H1 (cell line): ENCODE measurements around the gene YWHAG. TPM values are rescaled to one million over a fixed set of nuclear protein-coding genes. Genes with fewer than 3 reads are reported as not detected.

Experiments
- ASH2L ChIP-seq: fragments of 200-600, 300-600 bp; sonication (generic); IDR thresholded peaks from one replicate; pipeline ENCODE4 v1.7.1; 2017; ENCODE audit warnings: low read length
- BACH1 ChIP-seq: IDR thresholded peaks from 2 replicates; pipeline ENCODE4 v1.6.1; 2012; ENCODE audit warnings: low read length, improper control_type of control experiment
- BRCA1 ChIP-seq: IDR thresholded peaks from 2 replicates; pipeline ENCODE4 v1.6.1; 2012; ENCODE audit warnings: low read depth, low read length, improper control_type of control experiment
- CBX5 ChIP-seq: fragments of 300-800, 300-1000 bp; sonication (generic); IDR thresholded peaks from 2 replicates; pipeline ENCODE4 v1.7.1; 2016; ENCODE audit warnings: antibody characterized with exemption, low read length, low read depth
- E2F6 ChIP-seq: IDR thresholded peaks from 2 replicates; pipeline ENCODE4 v1.6.1; 2012; ENCODE audit warnings: inconsistent platforms
- EZH2 ChIP-seq: fragments of 200-600 bp; sonication (generic); IDR thresholded peaks from 2 replicates; pipeline ENCODE4 v1.7.1; 2012; ENCODE audit warnings: low read depth, mild to moderate bottlenecking, moderate library complexity, low read length, inconsistent platforms; ENCODE audit not compliant: severe bottlenecking
- GABPA ChIP-seq: IDR thresholded peaks from 2 replicates; pipeline ENCODE4 v1.6.1; 2011; ENCODE audit warnings: mild to moderate bottlenecking, low read length, moderate library complexity, borderline replicate concordance; ENCODE audit not compliant: insufficient read depth
- JUN ChIP-seq: IDR thresholded peaks from 2 replicates; pipeline ENCODE4 v1.6.1; 2011; ENCODE audit warnings: low read depth, mild to moderate bottlenecking, improper control_type of control experiment, low read length
- NRF1 ChIP-seq: IDR thresholded peaks from 2 replicates; pipeline ENCODE4 v1.6.1; 2011; ENCODE audit warnings: mild to moderate bottlenecking, low read depth, low read length, improper control_type of control experiment
- RXRA ChIP-seq: IDR thresholded peaks from 2 replicates; pipeline ENCODE4 v1.6.1; 2011; ENCODE audit warnings: low read depth, mild to moderate bottlenecking, low read length, moderate library complexity; ENCODE audit not compliant: insufficient read depth
- SAP30 ChIP-seq: fragments of 300-600 bp; sonication (generic); IDR thresholded peaks from 2 replicates; pipeline ENCODE4 v1.7.1; 2012; ENCODE audit warnings: low read length, moderate library complexity, mild to moderate bottlenecking, inconsistent platforms; ENCODE audit not compliant: insufficient read depth, insufficient replicate concordance
- SIN3A ChIP-seq, 2 experiments: IDR thresholded peaks in 1 of 2; conservative IDR thresholded peaks in 1 of 2; 2 replicates each; pipeline ENCODE4 v1.6.1; 2011 to 2012; ENCODE audit warnings: low read length in 2 of 2, improper control_type of control experiment in 1 of 2, low read depth in 1 of 2, mild to moderate bottlenecking in 1 of 2
- SP2 ChIP-seq: IDR thresholded peaks from 2 replicates; pipeline ENCODE4 v1.6.1; 2012; ENCODE audit warnings: mild to moderate bottlenecking, low read length, inconsistent platforms
- SP4 ChIP-seq: IDR thresholded peaks from 2 replicates; pipeline ENCODE4 v1.6.1; 2012; ENCODE audit warnings: low read length, inconsistent platforms
- SUZ12 ChIP-seq: fragments of 200-600 bp; sonication (generic); IDR thresholded peaks from 2 replicates; pipeline ENCODE4 v1.6.1; 2012; ENCODE audit warnings: mild to moderate bottlenecking, inconsistent platforms, low read length, moderate library complexity, mixed read lengths
- TAF7 ChIP-seq: optimal IDR thresholded peaks from 2 replicates; pipeline ENCODE3; 2011; ENCODE audit warnings: low read depth, mild to moderate bottlenecking, inconsistent platforms, low read length, moderate library complexity, borderline replicate concordance
- TEAD4 ChIP-seq: IDR thresholded peaks from 2 replicates; pipeline ENCODE4 v1.6.1; 2012; ENCODE audit warnings: low read depth, low read length, inconsistent platforms, mixed read lengths
- YY1 ChIP-seq: IDR thresholded peaks from 2 replicates; pipeline ENCODE4 v1.6.1; 2011; ENCODE audit warnings: low read depth, mild to moderate bottlenecking, low read length
- polyA plus RNA-seq, 7 experiments: library from polyadenylated mRNA; depleted of rRNA in 3 of 7; stranded (reverse) in 5 of 7; unstranded in 2 of 7; fragments of >200 nt in 5 of 7; fragments of 200-250 nt in 2 of 7; gene quantifications; 1 replicate in 5 of 7; 2 replicates in 1 of 7; 4 replicates in 1 of 7; pipeline versions ENCODE4 v1.2.1 to v1.2.3, GENCODE V29; 2011 to 2013; ENCODE audit warnings: missing spikeins in 2 of 7, mixed read lengths in 2 of 7
- total RNA-seq: library from RNA; stranded (reverse); fragmentation: NEBNext Ultra II Directional; extraction: Animal tissue kit (Norgen Biotek cat#: 25700); gene quantifications from 2 replicates; pipeline ENCODE4 v1.2.1, GENCODE V29; 2021
- TF ChIP-seq, protein P1 (sequence below): IDR thresholded peaks from 2 replicates; pipeline ENCODE4 v1.6.1; 2011; ENCODE audit warnings: low read depth, mild to moderate bottlenecking, low read length; ENCODE audit not compliant: insufficient read depth

YWHAG gene
- total and polyA plus RNA-seq, 2 of the 8 experiments (the other 6 are each of a cell fraction or from before 2014, with no cell fraction given) = 57.2 to 241 TPM

DNA sequence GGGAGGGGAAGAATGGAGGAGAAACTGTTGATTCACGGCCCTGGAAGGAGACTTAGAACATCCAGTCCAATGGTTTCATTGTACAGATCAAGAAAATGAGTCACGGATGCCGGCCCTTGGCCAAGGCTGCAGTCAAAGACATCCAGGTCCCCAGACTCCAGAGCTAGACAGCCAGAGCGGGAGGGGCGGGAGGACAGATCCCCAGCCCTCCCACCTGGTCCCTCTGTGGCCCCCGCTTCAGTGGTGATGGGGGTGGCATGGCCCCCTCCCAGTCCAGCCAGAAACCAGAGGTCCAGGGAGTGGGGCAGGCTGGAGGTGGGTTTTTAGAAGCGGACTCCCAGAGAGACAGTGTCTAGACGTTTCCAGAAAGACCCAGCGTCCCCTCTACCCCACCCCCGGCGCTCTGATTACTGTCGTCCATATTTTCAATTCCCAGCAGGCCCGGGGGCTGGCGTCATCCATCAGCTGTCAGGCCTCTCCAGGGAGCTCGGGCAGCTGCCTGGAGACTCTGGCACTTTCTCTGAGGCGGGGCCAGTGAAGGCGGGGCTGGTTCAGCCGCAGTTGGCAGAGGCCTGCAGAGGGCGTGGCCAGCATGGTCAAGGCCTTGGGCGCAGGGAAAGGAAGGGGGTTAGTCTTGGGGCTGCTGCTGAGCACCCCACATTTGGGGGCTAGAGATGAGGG, 64.3 kb downstream of the YWHAG start (continued):
- TF ChIP-seq, protein P1, sequence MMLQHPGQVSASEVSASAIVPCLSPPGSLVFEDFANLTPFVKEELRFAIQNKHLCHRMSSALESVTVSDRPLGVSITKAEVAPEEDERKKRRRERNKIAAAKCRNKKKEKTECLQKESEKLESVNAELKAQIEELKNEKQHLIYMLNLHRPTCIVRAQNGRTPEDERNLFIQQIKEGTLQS = no peak
- no peak for TF ChIP-seq RXRA
- peak; percentile 16 for TF ChIP-seq ASH2L
- TF ChIP-seq SAP30 = no peak
- TF ChIP-seq TEAD4 = no peak
- TF ChIP-seq NRF1 = no peak
- no peak for TF ChIP-seq YY1
- no peak for TF ChIP-seq SUZ12
- TF ChIP-seq TAF7 = no peak
- TF ChIP-seq BRCA1 = no peak
- no peak for TF ChIP-seq EZH2
- TF ChIP-seq SP2 = no peak
- TF ChIP-seq SIN3A (conservative IDR thresholded peaks at IDR 0.05 in 1 of 2, IDR thresholded peaks at IDR 0.05 in 1 of 2; ENCODE audit: low read depth in 1 of 2, low read length in 2 of 2) = 0 out of 4 replicates have a peak, but pooled peaks have one; percentile 21 to 61
- no peak for TF ChIP-seq GABPA
- no peak for TF ChIP-seq BACH1
- TF ChIP-seq CBX5 = no peak
- peak; percentile 60; the same call in 1 of the 2 replicates for TF ChIP-seq JUN
- no peak for TF ChIP-seq SP4
- no peak for TF ChIP-seq E2F6
